Hematopoietic multipotent progenitor cell (in vitro differentiated cells): ENCODE measurements around the gene MAMDC2. TPM values are rescaled to one million over a fixed set of nuclear protein-coding genes. Genes with fewer than 3 reads are reported as not detected.
"Not testable (repeated sequence)": the region's sequence is repeated elsewhere in the genome, so short reads cannot be mapped to it uniquely, and the experiment has no call there.

Experiments
- DNase-seq, 3 donors: peaks; one replicate each; pipeline ENCODE4 v3.0.0-alpha.2; 2011 to 2015; ENCODE audit warnings: low read depth in 2 of 3, low spot score in 2 of 3
- total RNA-seq: library from RNA; depleted of rRNA; stranded (reverse); fragments of >200 nt; gene quantifications from one replicate; pipeline ENCODE4 v1.2.3, GENCODE V29; 2012

Gene MAMDC2
- total RNA-seq, 1 donor = 42.3 TPM

DNA sequence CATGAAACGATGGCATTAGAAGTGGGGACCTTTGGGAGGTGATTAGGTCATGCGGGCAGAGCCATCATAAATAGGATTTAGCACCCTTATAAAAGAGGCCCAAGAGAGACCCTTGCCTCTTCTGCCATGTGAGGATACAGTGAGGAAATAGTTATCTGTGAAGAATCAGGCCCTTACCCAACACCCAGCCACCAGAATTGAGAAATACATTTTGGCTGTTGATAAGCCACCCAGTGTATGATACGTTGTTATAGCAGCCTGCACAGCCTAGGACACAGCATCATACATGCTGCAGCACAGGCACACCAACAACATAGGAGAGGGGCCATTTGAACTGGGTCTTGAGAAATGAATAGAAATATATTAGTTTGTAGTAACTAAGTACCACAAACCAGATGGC, 8.0 kb upstream of the MAMDC2 start:
- no peak for DNase-seq

GRCh38 chr9:70036641-70037040, 7.0 kb upstream of the MAMDC2 start:
- DNase-seq = no peak

GRCh38 chr9:70038171-70038621, 5.5 kb upstream of the MAMDC2 start:
- DNase-seq = not testable (repeated sequence)

GRCh38 chr9:70040376-70040903, 3.2 kb upstream of the MAMDC2 start:
- no peak for DNase-seq

DNA sequence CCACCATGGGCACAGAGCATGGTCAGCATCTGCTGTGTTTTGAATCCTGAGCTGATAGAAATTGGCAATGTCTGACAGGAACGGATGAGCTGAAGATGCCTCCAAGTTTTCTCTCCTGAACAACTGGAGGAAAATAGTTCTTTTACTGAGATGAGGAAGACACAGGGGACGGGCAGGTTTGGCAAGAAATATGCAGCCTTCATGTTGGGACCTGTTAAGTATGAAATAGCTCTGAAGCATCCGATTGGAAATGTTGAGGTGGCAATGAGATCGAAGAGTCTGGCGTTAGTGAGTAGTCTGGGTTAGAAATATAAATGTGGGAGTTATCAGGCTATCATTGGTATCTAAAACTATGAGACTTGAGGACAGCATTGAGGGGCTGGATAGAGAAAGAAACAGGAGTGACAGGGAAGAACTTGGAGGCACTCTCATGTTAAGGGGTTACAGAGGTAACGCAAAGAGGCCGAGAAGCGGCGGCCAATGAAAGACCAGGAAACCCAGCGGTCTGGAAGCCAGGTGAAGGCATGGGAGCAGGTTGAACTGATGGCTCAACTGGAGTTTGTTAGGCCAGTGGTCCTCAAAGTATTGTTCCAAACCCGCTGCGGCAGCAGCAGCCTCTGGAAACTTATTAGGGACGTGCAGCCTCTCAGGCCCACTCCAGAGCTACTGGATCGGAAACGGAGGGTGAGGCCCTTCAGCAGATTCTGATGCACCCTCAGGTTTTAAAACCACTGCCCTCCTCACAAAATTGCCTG, 1.0 kb upstream of the MAMDC2 start:
- no peak for DNase-seq

- no peak for DNase-seq
Observed at GRCh38 chr9:70043285-70043684, 363 bp upstream of the MAMDC2 start.

GRCh38 chr9:70044490-70045307, 1.1 kb downstream of the MAMDC2 start:
- peak in 1 of 3 donors; percentile 53 for DNase-seq

GRCh38 chr9:70045452-70045851, 1.8 kb downstream of the MAMDC2 start:
- DNase-seq = no peak

- no peak for DNase-seq
Observed at GRCh38 chr9:70046274-70047070, 2.8 kb downstream of the MAMDC2 start.

- DNase-seq = no peak
Observed at GRCh38 chr9:70049236-70049635, 5.6 kb downstream of the MAMDC2 start.

DNA sequence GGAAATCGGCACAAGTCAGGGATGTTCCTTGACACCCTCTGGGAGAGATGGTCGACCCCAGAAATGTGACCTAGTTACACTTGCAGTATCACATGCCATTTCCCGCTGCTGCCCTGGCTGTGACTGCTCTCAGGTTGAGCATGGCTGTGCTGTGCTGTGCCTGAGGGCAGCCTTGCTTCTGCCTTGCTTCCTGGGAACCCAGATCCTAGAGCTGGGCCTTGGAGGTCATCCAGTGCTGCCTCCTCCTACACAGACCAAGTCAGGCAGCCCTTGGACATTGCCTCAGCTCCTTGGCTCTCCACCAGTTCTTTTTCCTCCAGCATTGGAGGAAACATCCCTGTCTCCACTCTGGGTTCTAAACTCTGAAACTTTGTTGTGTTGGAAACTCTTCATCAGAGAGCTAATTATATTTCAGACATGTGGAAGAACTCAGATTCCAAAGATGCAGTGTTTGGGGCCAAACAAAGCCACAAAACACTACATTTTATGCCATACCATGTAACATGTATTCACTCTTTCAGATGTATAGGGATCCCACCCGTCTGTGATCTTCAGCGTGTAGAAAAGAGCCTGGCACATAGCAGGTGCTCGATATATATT, 6.1 kb downstream of the MAMDC2 start:
- no peak for DNase-seq

DNA sequence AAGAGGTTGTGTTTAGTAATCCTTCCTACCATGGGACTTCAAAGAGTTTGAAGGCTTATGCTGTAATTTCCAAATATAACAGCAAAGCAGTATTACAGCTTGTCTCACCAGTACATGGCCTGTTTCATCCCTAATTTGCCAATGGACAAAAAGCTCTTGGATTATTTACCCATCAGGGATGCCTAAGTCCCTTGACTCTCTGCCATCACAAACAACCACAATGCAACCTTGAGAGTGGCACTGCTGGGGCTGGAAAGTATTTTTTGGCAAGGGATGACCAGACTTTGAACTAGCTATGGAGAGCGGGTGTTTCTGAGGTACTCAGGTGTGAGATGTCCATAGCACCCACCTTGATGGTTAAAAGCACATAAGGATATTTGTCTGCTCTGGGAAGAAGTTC, 9.1 kb downstream of the MAMDC2 start:
- DNase-seq = no peak

- peak in 2 of 3 donors; percentile 90 to 93 for DNase-seq
Observed at GRCh38 chr9:70053864-70054263, 10.2 kb downstream of the MAMDC2 start.

DNA sequence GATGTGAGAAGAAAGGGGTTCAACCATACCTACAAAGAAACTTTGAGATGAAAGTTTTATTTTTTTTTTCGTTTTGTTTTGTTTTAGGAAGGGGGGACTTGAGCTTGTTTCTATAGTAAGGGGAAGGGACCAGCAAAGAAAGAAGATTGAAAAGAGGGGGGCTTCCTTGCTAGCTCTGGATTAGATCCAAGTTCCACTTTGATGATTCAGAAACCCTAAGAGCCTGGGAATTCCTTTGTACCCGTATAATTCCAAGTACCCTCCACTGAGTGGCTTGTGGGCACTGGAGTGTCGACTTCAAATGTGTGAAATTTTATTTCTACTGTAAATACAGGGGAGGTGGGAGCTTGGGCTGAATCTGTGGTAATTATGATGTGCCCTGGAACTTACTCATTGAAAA, 10.9 kb downstream of the MAMDC2 start:
- peak in 1 of 3 donors; percentile 27 for DNase-seq

GRCh38 chr9:70055406-70056210, 12.0 kb downstream of the MAMDC2 start:
- no peak for DNase-seq

- no peak for DNase-seq
Observed at GRCh38 chr9:70056211-70056944, 12.7 kb downstream of the MAMDC2 start.

DNA sequence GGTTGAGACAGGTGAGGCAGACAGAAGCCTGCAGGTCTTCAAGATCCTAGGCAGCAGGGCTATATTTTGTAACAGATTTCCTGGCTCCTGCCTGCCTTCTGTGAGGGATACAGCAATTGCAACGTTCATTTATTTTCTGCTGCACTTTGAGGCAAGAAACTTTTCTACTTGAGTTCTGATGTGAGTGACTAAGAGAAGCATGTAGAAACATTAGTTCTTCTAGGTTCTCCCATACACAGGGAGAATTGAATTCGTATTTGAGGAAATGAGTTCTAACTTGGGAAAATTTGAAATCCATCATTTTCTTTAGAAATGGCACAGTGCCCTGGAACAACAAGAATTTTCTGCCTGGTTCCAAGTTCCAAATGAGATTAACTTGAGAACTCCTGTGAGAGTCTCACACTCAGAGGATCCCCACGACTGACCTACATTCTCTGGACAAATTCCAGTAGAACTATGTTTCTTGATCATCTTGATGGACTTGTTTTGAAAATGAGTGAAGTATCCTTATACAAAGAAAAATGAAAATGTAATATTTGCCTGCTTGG, 15.0 kb downstream of the MAMDC2 start:
- no peak for DNase-seq

DNA sequence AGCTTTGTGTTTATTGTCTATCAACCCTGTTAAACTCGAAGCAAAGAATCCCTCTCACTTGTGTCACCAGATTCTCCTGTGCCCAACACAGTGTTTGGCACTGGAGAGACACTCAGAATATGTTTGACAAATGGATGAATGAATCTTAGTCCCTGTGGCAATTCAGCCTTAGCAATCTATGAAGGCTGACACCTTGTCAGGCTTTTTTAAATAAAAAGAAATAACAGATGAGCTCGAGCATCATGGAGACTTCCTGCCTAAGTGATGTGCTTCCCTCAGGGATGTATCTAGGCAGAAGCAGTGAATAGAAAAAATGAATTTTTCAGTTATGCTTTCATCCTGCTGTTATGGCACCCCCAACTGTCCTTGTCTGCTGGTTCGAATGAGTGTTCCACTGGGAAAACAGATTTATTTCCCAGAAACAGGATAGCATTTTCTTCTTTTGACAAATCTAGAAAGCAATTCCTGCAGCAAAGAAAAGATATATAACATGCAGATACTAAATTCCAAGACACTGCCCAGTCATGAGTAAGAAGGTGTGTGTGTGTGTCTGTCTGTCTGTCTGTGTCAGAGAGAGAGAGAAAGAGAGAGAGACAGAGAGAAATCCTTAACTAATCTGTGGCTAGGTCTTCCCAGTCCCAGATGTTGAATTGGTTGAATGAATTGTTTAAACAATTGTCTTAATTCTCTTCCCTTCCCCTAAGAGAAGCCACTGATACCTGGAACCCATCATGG, 16.7 kb downstream of the MAMDC2 start:
- no peak for DNase-seq
